GM18907 (cell line): ENCODE measurements around the gene NOTCH2.
A peak's percentile ranks its signal among the peaks of the same experiment; 100 is the strongest.
"Not testable (repeated sequence)": the region's sequence is repeated elsewhere in the genome, so short reads cannot be mapped to it uniquely, and the experiment has no call there.

ENCODE experiments used
- ATAC-seq: cut with Tn5 transposase; IDR thresholded peaks from one replicate; pipeline ENCODE4 v1.9.1; 2021; ENCODE audit warnings: mild to moderate bottlenecking, moderate library complexity; ENCODE audit not compliant: unreplicated experiment

Gene NOTCH2

DNA sequence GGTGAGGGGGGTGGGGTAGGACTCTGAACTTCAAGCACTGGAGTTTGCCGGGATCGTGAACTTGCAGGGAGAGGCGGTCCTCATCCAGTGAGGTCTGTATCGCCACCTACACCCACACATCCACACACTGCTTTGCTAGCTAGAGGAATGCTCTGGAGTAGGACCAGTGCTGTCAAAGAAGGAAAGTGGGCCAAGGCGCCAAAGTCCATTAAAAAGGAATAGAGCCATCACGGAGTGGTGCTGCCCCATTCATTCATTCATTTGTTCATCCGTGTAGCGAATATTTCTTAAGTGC lies 405 bp upstream of the NOTCH2 start:
- ATAC-seq = not testable (repeated sequence)

DNA sequence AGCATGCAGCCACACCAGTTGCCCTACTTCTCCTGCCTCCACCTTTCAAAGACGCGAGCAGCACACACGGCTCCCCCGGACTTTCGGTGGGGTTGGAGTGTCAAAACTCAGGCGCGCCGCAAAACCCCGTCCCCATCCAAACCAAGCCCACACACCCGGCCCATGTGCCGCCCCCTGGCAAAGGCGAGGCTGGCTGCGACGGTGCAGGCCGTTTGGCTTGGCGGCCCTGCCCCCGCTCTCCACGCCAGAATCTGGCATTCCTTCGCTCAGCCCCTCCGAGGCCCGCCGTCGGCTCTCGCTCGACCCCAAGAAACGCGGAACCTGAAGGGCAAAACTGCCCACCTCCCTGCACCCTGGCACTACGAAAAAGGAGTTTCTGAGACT lies 787 bp downstream of the NOTCH2 start:
- not testable (repeated sequence) for ATAC-seq

DNA sequence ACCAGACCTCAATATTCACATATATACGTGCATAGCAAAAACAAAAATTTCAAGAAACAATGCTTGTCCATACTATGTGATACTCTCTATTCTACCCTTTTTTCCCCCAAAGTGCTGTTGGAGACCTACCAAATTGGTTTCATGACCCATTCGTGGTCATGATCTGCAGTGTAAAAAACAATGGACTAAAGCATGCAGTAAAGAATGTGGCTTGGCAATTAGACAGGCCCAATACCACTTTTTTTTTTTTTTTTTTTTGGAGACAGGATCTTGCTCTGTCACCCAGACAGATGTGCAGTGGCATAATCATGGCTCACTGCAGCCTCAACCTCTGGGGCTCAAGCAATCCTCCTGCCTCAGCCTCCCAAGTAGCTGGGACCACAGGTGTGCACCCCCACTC lies 21.3 kb downstream of the NOTCH2 start:
- ATAC-seq = not testable (repeated sequence)

DNA sequence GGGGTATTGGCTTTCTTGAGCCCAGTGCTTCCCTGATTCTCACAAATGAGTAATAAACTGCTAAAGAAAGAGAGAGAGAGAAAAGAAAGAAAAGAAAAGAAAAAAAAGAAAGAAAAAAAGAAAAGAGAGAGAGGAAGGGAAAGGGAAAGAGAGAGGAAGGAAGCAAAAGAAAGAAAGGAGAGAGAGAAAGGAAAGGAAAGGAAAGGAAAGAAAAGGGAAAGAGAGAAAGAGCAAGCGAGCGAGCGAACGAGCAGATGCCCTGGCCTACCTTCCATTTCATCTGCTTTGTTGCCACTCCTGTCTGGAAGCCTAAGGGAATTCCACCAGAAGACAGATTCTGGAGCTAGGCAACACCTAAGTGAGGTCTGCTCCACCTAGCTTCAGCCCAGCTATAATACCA lies 27.7 kb downstream of the NOTCH2 start:
- ATAC-seq = not testable (repeated sequence)

DNA sequence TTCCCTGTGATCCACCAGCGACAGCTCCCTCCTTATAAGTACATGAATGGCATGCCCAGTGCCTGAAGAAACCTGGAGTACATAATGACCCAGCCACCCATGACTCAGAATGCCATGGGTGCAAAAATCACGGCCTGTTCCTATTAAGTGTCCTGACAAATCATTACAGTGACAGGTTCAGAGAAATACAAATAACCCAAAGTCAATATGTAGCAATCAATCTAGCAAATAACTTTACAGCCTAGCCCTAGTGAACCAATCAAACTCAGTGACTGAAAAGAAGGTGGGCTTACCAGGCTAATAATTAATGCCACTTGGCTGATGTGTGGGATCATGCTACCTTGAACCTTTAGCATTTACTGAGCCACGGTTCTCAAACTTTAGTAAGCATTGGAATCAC lies 37.2 kb downstream of the NOTCH2 start:
- ATAC-seq = not testable (repeated sequence)

DNA sequence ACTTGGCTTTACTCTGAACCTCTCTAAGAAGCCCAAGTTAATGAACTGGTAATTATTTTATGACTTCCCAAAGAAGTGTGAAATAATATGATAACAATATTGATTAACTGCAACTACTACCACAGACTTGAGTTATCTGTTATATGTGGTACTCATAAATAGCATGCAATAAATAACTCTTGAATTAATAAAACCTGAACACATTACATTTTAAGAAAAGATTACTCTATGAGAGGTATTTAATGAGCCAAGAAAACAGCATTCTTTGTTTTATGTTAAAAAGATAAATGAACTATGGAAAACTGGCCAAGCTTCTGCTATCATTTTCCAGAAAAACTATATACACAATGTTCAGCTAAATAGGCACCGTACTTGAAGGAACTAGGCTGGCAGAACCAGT lies 45.7 kb downstream of the NOTCH2 start:
- ATAC-seq = not testable (repeated sequence)

DNA sequence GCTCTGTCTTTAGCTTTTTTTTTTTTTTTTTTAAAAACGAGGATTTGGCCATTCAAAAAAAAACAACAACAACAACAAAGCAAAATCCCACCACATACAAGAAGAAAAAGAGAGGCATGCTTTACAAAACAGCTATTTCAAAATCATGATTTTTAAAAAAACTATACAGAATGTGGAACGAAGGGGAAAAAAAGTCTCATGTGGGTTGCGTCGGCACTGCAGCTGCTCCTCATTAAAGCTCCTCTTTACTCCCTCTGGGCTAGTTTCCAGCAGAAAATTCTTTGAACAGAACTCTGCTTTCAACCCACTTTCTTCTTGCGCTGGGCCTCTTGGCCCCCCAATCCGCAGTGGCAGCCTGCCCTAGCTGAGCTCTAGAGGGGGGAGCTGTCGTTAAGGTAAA lies 54.5 kb downstream of the NOTCH2 start:
- not testable (repeated sequence) for ATAC-seq

DNA sequence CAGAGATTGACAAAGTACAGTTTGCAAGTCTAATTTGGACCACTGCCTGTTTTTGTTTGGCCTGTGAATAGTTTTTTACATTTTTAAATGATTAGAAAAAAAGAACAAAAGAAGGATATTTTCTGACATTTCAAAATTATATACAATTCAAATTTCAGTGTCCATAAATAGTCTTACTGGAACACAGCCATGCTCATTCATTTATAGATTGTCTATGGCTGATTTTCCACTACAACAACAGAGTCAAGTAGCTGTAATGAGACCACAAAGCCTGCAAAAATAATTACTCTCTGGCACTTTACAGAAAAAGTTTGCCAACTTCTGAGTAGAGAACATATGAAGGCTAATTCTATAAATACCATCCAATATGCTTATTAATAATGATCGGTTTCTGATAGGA lies 61.1 kb downstream of the NOTCH2 start:
- ATAC-seq = not testable (repeated sequence)

DNA sequence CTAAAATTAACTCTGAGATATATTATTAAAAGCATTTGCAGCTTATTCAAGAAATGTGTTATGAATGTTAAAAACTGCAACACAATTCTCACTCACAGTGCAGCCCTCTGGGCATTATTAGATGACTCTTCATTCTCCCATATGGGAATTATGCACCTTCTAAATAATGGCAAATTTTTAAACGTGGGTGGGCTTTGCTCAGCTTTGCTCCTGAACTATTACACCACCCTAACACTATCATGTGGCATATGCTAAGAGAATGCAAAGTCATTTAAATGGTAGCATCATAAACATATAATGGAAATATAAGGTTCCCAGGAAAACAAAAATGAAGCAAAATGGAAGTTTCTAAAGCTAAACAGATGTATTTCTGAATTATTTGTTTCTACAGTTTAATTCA lies 61.6 kb downstream of the NOTCH2 start:
- ATAC-seq = not testable (repeated sequence)

DNA sequence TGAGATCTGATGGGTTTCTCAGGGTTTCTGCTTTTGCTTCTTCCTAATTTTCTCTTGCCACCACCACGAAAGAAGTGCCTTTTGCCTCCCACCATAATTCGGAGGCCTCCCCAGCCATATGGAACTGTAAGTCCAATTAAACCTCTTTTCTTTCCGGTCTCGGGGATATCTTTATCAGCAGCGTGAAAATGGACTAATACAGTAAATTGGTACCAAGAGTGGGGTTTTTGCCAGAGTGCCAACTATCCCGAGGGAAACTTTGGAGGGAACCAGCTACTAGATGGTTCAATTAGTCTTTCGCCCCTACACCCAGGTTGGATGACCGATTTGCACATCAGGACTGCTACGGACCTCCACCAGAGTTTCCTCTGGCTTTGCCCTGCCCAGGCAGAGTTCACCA lies 68.4 kb downstream of the NOTCH2 start:
- not testable (repeated sequence) for ATAC-seq

DNA sequence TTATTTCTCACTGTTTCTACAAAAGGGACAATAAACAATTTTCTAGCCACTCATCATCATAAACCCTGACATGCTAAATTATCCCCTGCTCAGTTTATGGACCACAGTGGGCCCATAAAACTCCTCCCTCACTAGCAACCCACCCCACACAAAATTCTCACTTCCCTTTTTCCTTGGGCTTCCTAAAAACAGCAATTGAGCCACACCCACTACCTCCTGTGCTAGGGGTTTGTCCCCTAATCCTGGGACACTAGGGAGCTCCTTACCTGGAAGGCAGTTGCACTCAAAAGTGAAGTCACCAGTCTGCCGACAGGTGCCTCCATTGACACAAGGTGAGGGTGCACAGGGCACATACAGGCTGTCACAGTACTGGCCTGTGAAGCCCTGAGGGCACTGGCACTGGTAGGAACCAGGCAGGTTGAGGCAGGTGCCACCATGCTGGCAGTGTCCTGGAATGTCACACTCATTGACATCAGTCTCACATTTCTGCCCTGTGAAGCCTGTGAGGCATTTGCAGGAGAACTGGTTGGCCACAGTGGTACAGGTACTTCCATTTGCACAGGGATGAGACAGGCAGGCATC lies 72.6 kb downstream of the NOTCH2 start:
- not testable (repeated sequence) for ATAC-seq

DNA sequence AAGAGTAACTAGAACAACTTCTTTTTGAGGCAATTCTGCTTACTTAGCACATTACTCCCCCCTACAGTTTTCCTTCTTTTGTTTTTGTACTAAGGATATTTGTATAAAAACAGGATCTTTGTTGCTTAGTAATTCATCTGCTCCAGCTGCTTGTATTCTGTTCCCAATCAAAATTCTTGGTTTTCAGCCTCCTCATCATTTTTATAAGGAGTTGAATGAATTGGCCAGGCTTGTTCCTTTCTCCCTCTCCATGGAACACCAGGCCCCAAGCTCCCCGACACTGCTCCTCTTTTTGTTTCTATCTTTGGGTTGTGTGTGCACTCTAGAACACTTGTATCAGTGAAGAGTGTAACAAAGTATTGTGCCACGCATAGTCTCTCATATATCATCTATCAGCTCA lies 73.5 kb downstream of the NOTCH2 start:
- not testable (repeated sequence) for ATAC-seq

DNA sequence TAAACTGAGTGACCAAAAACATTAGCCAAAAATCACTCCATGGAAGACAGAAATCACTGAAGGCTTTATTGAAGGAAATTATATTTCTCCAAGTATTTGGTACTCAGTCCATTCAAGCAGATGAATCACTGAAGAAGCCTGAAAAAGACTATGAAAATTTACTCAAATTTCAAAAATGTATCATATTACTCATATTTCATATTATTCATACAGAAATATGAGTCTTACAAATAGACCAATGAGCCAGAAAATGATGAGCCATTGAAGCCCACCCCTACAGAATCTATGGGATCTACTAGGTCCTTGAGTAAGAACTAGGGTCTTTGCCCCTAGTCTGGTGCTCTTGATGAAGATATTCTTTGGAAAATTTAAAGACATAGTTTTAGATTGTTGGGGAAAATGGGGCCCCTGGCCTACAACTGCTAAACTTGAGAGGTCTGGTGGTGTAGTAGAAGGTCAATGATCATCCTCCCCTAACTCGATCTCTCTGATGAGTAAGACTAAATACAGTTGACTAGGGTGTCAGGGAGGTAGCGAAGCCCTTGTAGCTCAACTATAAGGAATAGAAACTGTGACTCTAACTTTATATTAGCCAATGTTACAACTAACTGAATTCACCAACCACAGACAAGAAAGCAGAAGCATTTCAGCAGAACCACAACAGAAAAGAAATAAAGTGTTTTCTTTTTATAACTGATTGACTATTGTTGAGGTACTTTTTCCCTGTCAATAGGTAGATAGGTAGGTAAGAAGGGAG lies 81.0 kb downstream of the NOTCH2 start:
- ATAC-seq = no peak

DNA sequence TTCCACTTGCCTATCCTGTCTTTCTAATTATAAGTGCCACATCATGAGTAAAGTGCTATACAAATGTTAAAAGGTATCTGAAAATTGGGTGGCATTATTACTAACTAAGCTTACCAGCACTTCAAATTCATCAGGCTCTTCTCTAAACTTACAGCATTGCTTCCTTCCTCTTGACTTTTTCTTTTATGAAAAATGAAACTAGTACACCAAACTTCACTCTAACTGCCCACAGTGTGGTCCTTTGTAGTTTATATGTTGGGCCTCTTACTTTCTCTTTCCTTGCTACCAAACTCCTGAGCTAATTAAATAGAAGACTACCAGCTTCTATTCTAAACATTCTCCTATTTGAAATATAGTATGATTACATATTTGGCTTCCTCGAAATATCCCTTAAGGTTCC lies 81.8 kb downstream of the NOTCH2 start:
- ATAC-seq = peak; percentile 57

DNA sequence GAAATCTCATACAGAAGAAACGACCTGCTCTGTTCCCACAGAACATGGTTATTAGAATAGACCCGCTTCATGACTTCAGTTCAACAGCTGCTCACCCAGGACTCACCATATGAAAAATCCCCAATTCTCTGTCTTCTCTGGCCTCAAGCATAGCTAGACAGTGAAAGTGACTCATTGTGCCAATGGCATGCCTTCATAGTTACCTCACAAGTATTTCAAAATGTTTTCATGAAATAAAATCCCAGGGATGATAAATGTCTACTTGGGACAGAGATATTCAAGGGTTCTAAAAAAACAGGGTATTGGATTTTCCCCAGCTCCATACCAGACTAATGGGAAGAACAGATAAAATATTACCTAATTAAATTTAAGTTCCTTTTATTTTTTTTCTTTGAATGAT lies 82.3 kb downstream of the NOTCH2 start:
- ATAC-seq = no peak

DNA sequence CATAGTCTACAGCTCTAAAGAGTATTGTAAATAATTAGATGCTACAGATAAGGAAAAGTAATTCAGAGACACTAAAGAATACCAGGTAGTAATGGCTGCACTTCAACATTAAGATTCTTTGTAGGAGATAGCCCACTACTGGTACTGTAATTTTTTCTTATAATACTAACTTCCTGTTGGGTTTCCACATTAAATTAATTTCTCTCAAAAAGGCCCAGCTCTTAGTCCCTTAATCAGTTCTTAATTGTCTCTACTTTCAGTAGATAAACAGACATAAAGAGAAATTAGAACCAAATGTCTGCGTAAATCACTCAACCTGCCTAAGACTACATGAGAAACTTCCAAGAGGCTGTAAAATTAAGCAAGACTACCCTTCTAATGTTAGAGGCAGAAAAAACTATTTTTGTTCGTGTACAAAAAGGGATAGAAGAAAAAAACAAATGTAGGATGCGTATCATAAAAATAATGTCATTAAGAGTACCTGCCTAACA lies 83.4 kb downstream of the NOTCH2 start:
- no peak for ATAC-seq

DNA sequence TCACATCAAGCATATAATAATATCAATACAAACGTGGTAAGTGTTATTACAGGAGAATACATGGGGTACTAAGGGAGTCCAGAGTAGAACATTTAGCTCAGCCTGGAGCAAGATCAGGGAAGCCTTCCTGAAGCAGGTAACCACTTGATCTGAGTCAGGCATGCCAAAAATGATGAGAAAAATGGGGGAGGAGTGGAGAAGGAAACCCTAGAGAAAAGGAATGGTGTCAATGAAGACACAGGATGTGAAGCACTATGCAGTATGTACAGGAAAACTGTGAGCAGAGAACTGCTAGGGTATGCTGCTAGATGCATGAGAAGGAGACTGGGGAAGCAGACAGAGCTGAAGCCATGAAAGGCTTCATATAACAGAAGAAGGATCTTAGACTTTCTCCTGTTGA lies 84.7 kb downstream of the NOTCH2 start:
- no peak for ATAC-seq

DNA sequence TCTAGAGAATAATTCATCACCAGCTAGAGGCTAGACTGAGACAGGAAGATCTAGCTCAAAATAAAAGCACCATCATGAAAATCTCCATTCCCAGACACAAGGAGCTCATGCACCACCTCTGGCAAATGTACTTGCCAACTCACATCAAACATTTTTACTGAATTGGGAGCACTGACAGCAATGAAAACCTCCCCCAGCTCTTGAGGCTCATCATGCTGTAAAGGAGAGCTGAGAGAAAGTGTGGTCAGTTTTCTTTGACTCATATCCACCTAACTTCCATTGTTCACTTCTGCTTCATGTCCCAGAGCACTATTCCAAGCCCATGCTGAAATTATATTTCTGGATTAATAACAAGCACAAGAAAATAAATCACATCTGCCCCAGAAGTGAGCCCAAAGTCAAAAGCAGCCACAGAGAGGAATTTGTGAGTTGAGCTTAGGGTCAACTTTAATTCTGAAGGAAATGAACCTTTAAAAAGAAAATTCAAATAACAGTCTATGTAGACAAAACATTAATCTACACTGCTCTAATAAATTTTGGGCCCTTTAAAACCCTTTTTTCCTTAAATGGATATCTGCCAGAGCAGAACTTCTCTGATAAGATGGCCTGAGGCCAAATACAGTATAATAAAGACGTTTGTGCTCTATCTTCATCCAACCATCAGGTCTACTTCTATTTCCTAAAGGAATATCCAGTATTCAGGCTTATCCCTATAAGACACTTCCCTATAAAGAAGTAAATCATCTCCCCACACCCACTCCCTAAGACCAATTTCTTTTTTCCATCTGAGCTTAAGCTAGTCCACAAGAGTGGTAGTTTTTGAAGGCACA lies 87.3 kb downstream of the NOTCH2 start:
- ATAC-seq = no peak

DNA sequence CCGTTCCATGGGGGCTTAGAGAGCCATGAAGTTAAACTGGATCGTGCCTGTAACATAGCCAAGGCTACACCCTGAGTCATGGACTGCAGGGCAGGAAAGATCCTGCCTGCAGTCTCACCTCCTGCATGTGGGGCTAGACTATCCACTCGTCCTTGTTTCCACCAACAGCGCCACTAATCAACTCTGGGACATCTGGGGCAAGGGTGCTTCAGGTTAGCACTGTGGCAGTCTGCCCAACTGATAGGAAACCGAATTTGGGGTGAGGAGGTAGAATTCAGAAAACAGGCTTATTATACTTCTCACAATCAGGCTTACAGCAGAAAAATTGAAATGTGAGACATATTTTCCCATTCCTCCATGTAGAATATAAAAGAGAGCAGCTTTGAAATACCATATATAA lies 88.0 kb downstream of the NOTCH2 start:
- no peak for ATAC-seq

DNA sequence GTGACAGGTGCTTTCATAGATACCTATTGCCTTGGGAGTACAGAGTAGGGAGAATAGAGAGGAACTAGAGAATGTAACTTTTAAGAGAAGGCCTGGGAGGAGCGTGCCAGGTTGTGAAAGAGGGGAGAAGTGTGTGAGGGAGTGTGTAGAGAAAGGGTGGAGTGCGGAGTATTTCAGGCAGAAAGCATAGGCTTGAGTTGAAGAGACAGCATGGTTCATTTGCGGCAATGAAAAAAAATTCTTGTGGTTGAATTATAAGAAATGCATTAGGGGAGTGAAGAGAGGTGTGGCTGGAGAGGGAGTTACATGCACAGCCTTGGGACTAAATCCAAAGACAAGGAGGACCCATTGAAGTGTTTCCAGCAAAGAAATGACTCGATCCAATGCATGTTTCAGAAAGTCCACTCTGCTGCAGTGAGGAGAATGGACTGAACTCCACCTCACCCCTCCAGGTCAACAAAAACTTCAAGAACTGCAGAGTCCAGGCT lies 91.4 kb downstream of the NOTCH2 start:
- no peak for ATAC-seq

DNA sequence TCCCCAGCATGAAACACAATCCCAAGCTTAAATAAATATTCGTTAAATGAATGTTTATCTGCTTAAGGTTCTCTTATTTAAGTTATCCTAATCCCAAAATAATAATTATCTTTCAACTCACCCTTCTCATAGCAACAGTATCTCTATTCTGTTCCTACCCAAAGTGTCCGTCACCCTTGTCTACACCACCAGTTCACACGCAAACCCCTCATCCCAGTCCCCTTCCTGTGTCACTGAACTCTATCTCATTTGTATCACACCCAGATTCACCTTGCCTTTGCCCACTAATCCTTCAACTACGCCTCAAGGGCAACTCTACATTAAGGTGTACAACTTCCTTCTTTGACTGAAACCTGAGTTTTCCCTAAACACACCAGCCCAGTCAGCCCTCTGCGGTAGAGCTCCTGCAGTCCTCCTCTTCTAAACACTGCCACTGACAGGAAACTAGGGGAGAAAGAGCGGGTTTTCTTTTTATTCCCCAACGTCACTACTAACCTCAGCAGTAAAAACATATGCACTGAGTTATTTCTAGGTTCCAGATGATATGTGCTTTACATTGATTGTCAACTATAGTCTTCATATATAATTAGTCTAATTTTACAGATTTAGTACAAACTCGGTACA lies 92.2 kb downstream of the NOTCH2 start:
- ATAC-seq = not testable (repeated sequence)
